ENCODE data around the gene YTHDF1. TPM values are rescaled to one million over a fixed set of nuclear protein-coding genes. Genes with fewer than 3 reads are reported as not detected.

Gene YTHDF1
- total RNA-seq, 1 experiment from 2014 or later: 19.8 TPM

- no peaks in the 10 kb centered on the region for H3K36me3 ChIP-seq
- peaks cover 81% of the 10 kb centered on the region for H3K27me3 ChIP-seq
These were observed 39.9 kb downstream of the YTHDF1 start for GRCh38 chr20:63176034-63176426.

GRCh38 chr20:63175038-63175895, 40.7 kb downstream of the YTHDF1 start:
- DNase-seq: no peak
- Histone ChIP-seq H3K27me3 (peaks cover 86% of the 10 kb centered on the region), H3K36me3 (no peaks in the 10 kb centered on the region), H3K9me3 (no peaks in the 10 kb centered on the region), H3K4me3 (no peak overlapping the region)

More at GRCh38 chr20:63176034-63176426, 39.9 kb downstream of the YTHDF1 start:
- Histone ChIP-seq H3K9me3 (no peaks in the 10 kb centered on the region), H3K4me3 (no peak overlapping the region)
- no peak for DNase-seq

- no peaks in the 10 kb centered on the region for H3K9me3 ChIP-seq
- no peak for DNase-seq
- peaks cover 86% of the 10 kb centered on the region for H3K27me3 ChIP-seq
- no peak overlapping the region for H3K4me3 ChIP-seq
- H3K36me3 ChIP-seq: no peaks in the 10 kb centered on the region
These were observed 41.5 kb downstream of the YTHDF1 start for GRCh38 chr20:63174309-63175037.

GRCh38 chr20:63173552-63174191, 42.3 kb downstream of the YTHDF1 start:
- H3K36me3 ChIP-seq: no peaks in the 10 kb centered on the region
- H3K9me3 ChIP-seq: no peaks in the 10 kb centered on the region
- H3K4me3 ChIP-seq: no peak overlapping the region
- H3K27me3 ChIP-seq: peaks cover 80% of the 10 kb centered on the region
- no peak for DNase-seq

- Histone ChIP-seq H3K4me3 (no peak overlapping the region), H3K36me3 (no peaks in the 10 kb centered on the region), H3K27me3 (peaks cover 72% of the 10 kb centered on the region), H3K9me3 (no peaks in the 10 kb centered on the region)
- DNase-seq: no peak
These were observed 43.2 kb downstream of the YTHDF1 start for GRCh38 chr20:63172726-63173125.

- no peak for DNase-seq
- Histone ChIP-seq H3K9me3 (no peaks in the 10 kb centered on the region), H3K4me3 (no peak overlapping the region), H3K36me3 (no peaks in the 10 kb centered on the region), H3K27me3 (peaks cover 66% of the 10 kb centered on the region)
These were observed 43.9 kb downstream of the YTHDF1 start for GRCh38 chr20:63171991-63172390.

- no peak overlapping the region for H3K4me3 ChIP-seq
- no peaks in the 10 kb centered on the region for H3K9me3 ChIP-seq
- DNase-seq: no peak
- peaks cover 43% of the 10 kb centered on the region for H3K27me3 ChIP-seq
- H3K36me3 ChIP-seq: no peaks in the 10 kb centered on the region
These were observed 46.2 kb downstream of the YTHDF1 start for GRCh38 chr20:63169681-63170080.

GRCh38 chr20:63168861-63169260, 47.1 kb downstream of the YTHDF1 start:
- peaks cover 35% of the 10 kb centered on the region for H3K27me3 ChIP-seq
- H3K36me3 ChIP-seq: no peaks in the 10 kb centered on the region
- DNase-seq: no peak

GRCh38 chr20:63167918-63168520, 47.9 kb downstream of the YTHDF1 start:
- DNase-seq: no peak
- Histone ChIP-seq H3K36me3 (no peaks in the 10 kb centered on the region), H3K4me3 (no peak overlapping the region), H3K27me3 (peaks cover 34% of the 10 kb centered on the region), H3K9me3 (no peaks in the 10 kb centered on the region)

More at GRCh38 chr20:63168861-63169260, 47.1 kb downstream of the YTHDF1 start:
- Histone ChIP-seq H3K9me3 (no peaks in the 10 kb centered on the region), H3K4me3 (no peak overlapping the region)

GRCh38 chr20:63167026-63167917, 48.7 kb downstream of the YTHDF1 start:
- peaks cover 32% of the 10 kb centered on the region for H3K27me3 ChIP-seq
- no peaks in the 10 kb centered on the region for H3K36me3 ChIP-seq

GRCh38 chr20:63166193-63167020, 49.5 kb downstream of the YTHDF1 start:
- peaks cover 24% of the 10 kb centered on the region; the same call in 1 of the 2 replicates for H3K27me3 ChIP-seq
- no peak overlapping the region for H3K4me3 ChIP-seq
- no peak for DNase-seq
- no peaks in the 10 kb centered on the region for H3K9me3 ChIP-seq
- no peaks in the 10 kb centered on the region for H3K36me3 ChIP-seq

More at GRCh38 chr20:63167026-63167917, 48.7 kb downstream of the YTHDF1 start:
- Histone ChIP-seq H3K4me3 (no peak overlapping the region), H3K9me3 (no peaks in the 10 kb centered on the region)
- no peak for DNase-seq

- DNase-seq: no peak
- Histone ChIP-seq H3K9me3 (no peaks in the 10 kb centered on the region), H3K27me3 (peaks cover 18% of the 10 kb centered on the region; the same call in 1 of the 2 replicates), H3K36me3 (no peaks in the 10 kb centered on the region), H3K4me3 (no peak overlapping the region)
These were observed 50.4 kb downstream of the YTHDF1 start for GRCh38 chr20:63165356-63166192.

GRCh38 chr20:63164484-63165355, 51.2 kb downstream of the YTHDF1 start:
- H3K4me3 ChIP-seq: no peak overlapping the region
- peaks cover 11% of the 10 kb centered on the region; the same call in 1 of the 2 replicates for H3K27me3 ChIP-seq
- no peaks in the 10 kb centered on the region for H3K36me3 ChIP-seq
- DNase-seq: no peak
- H3K9me3 ChIP-seq: no peaks in the 10 kb centered on the region
